ENCODE results near the gene EIF2A.
"Not testable (repeated sequence)": the region's sequence is repeated elsewhere in the genome, so short reads cannot be mapped to it uniquely, and the experiment has no call there.

Gene EIF2A

DNA sequence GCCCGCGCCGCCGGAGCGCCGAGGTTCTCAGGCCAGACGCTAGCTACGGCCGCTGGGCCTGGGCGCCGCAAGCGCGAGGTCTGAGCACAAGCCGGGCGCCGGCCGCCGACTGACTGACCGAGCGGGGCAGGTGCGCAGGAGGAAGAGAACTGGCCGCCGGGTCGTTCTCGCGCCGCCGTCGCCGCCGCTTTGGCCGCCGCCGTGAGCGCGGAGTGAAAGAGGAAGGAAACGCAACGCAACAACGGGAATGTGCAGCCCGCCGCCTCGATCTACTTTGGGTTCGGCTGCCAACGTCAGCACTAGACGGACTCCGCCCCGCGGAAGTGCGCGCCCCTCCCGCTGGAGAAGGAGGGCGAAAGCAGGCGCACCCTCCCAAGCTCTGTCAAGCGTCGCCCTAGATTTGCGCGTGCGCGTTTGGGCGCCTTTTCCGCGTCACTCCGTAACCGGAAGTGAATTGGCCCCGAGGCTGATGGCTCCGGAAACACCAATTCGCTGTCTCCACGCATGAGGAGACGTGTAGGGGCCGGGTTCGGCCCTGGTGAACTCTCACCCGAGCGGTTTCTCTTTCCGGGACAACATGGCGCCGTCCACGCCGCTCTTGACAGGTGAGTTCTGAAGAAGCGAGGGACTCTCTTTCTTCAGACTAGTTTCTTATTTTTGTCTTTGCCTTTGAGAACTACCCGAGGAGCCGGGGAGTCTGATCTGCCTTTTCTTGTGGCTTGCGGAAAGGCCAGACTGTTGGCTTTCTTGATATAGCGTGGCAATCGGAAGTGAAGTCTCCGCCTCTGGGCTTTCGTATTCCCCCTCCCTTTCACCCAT lies at the start of gene EIF2A, which contains the start of gene SERP1:
Gene EIF2A (plus strand): TSS at position 562 of the 819 bp plus-strand sequence. CDS start 16 bp downstream, at position 578.
Gene SERP1 (minus strand): TSS at position 271 of the 819 bp plus-strand sequence. CDS start 361 bp downstream, outside the sequence.
- H3K27ac Mint-ChIP-seq: peak within 1 kb of the TSS; percentile 99
- H3K36me3 Mint-ChIP-seq: peaks cover 9% of the 10 kb centered on the region
- DNase-seq (ENCODE audit: low spot score in 2 of 2) (peak; percentile 97 to 99), ATAC-seq (ENCODE audit: low read depth) (peak; percentile 86)
- no peaks in the 10 kb centered on the region for H3K9me3 Mint-ChIP-seq
- H3K4me3 Mint-ChIP-seq: peak within 1 kb of the TSS; percentile 96
- H3K4me1 Mint-ChIP-seq: peaks cover 19% of the 10 kb centered on the region
- no peaks in the 10 kb centered on the region for H3K27me3 Mint-ChIP-seq

DNA sequence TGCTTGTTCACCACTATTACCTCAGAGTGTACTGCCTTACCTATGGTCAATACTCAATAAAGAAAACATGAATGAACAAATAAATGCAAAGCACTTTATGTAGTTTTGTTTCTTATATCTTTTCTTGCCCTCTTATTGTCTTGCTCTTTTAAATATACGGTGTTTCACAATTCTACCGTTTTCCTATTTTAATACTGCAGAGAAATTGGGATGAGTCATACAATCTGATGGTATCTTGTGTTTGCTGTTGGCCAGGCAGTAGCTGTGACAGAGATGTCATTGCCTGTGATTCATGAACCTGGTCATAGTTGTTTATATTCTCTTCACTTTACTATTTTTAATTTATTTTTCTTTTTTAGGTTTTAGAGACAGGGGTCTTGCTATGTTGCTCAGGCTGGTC lies 48.6 kb upstream of the EIF2A start:
- H3K27ac Mint-ChIP-seq: no peak overlapping the region
- H3K4me3 Mint-ChIP-seq: no peak overlapping the region
- peaks cover 7% of the 10 kb centered on the region for H3K36me3 Mint-ChIP-seq
- ATAC-seq (ENCODE audit: low read depth) (no peak), DNase-seq (ENCODE audit: low spot score in 2 of 2) (no peak)
- peaks cover 9% of the 10 kb centered on the region for H3K9me3 Mint-ChIP-seq
- peaks cover 4% of the 10 kb centered on the region for H3K27me3 Mint-ChIP-seq
- H3K4me1 Mint-ChIP-seq: no peaks in the 10 kb centered on the region

DNA sequence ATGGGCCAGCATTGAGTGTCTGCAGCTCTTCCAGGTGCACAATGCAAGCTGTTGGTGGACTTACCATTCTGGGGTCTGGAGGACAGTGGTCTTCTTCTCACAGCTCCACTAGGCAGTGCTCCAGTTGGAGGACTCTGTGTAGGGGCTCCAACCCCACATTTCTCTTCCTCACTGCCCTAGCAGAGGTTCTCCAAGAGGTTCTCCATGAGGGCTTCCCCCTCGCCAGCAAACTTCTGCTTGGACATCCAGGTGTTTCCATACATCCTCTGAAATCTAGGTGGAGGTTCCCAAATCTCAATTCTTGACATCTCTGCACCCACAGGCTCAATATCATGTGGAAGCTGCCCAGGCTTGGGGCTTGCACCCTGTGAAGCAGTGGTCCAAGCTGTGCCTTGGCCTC lies 45.6 kb upstream of the EIF2A start:
- ATAC-seq (ENCODE audit: low read depth); DNase-seq (ENCODE audit: low spot score in 2 of 2); H3K4me1 Mint-ChIP-seq; H3K36me3 Mint-ChIP-seq; H3K27ac Mint-ChIP-seq; H3K9me3 Mint-ChIP-seq; H3K4me3 Mint-ChIP-seq: not testable (repeated sequence)
- peaks cover 14% of the 10 kb centered on the region for H3K27me3 Mint-ChIP-seq

DNA sequence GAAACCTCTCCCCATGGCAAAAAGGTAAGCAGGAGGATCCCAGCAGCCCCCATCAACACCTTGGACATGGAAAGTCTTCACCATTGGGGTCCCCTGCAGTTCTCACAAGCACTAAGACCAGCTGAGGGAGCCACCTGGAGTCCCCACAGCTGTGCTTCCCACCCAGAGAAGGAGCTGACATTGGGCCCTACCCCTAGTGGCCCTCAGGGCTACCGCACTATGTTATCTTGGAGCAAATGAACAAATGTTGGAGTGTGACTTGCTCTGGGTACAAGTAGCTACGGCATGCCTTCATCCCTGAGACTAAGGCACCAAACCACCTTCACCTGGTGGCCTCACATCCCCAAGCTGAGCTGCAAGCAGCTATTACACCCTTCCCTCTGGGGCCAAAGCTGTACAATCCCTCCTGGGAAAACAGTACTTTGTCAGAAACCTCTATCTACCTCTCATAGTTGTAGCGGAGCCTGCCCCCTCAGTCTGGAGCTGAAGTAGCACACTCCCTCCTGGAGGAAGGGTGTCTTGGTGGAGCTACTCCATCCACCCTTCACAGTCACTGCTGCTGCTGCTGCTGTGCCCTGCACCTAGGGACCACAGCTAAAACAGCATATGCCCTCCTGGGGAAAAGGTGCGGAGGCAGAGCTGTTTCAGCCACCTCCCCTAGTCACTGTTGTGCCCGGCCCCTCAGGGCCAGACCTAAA lies 43.0 kb upstream of the EIF2A start:
- no peak overlapping the region for H3K4me3 Mint-ChIP-seq
- ATAC-seq (ENCODE audit: low read depth) (no peak), DNase-seq (ENCODE audit: low spot score in 2 of 2) (no peak)
- peaks cover 23% of the 10 kb centered on the region for H3K27me3 Mint-ChIP-seq
- peaks cover 16% of the 10 kb centered on the region for H3K9me3 Mint-ChIP-seq
- H3K27ac Mint-ChIP-seq: no peak overlapping the region
- H3K36me3 Mint-ChIP-seq: peaks cover 11% of the 10 kb centered on the region
- H3K4me1 Mint-ChIP-seq: no peaks in the 10 kb centered on the region

DNA sequence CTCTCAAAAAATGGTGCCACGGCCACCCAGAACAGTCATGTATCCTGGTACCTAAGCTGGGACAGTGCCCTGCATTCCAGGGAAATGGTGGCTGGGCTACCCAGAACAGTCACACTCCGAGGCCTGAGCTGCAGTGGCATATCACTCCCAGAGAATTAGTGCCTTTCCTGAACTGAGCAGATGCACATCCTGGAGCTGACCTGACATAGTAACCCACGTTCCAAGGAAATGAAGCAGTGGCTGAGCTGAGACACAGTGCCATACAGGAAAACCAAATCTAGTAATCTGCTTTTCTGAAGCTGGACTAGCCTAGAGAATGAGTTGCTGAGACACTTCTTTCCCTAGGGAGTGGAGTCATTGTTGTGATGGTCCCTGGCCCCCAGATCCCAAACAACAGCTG lies 42.1 kb upstream of the EIF2A start:
- Mint-ChIP-seq H3K27me3 (peaks cover 23% of the 10 kb centered on the region), H3K4me1 (no peaks in the 10 kb centered on the region), H3K9me3 (peaks cover 16% of the 10 kb centered on the region)

DNA sequence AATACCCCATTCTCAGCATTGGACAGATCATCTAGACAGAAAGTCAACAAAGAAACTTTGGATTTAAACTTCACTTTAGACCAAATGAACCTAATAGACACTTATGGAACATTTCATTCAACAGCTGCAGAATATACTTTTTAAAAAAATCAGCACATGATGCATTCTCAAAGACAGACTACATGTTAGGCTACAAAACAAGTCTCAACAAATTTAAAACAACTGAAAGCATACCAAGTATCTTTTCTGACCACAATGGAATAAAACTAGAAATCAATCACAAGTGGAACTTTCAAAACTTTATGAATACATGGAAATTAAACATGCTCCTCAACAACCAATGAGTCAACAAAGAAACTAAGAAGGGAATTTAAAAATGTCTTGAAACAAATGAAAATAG lies 38.2 kb upstream of the EIF2A start:
- Mint-ChIP-seq H3K4me1 (no peaks in the 10 kb centered on the region), H3K9me3 (peaks cover 7% of the 10 kb centered on the region), H3K27me3 (peaks cover 22% of the 10 kb centered on the region), H3K4me3 (no peak overlapping the region), H3K27ac (no peak overlapping the region), H3K36me3 (peaks cover 4% of the 10 kb centered on the region)
- no peak for ATAC-seq (ENCODE audit: low read depth)
- no peak for DNase-seq (ENCODE audit: low spot score in 2 of 2)

More for the DNA sequence above, 42.1 kb upstream of the EIF2A start:
- H3K36me3 Mint-ChIP-seq: peaks cover 11% of the 10 kb centered on the region
- no peak overlapping the region for H3K27ac Mint-ChIP-seq
- no peak for DNase-seq (ENCODE audit: low spot score in 2 of 2)
- no peak overlapping the region for H3K4me3 Mint-ChIP-seq
- no peak for ATAC-seq (ENCODE audit: low read depth)

DNA sequence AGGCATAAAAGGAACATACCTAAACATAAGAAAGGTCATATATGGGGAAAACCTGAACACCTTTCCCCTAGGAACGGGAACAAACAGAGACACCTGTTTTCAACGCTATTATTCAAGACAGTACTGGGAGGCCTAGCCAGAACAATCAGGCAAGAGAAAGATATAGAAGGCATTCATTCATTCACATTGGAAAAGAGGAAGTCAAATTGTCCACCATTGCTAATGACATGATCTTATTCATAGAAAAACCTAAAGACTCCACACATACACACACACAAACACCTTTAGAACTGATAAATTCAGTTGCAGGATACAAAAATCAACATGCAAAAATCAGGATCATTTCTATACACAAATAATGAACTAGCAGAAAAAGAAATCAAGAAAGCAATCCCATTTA lies 36.8 kb upstream of the EIF2A start:
- H3K36me3 Mint-ChIP-seq: peaks cover 4% of the 10 kb centered on the region
- no peak for DNase-seq (ENCODE audit: low spot score in 2 of 2)
- ATAC-seq (ENCODE audit: low read depth): no peak
- H3K4me3 Mint-ChIP-seq: no peak overlapping the region
- peaks cover 7% of the 10 kb centered on the region for H3K9me3 Mint-ChIP-seq
- H3K27ac Mint-ChIP-seq: no peak overlapping the region
- peaks cover 16% of the 10 kb centered on the region for H3K27me3 Mint-ChIP-seq
- H3K4me1 Mint-ChIP-seq: no peaks in the 10 kb centered on the region

DNA sequence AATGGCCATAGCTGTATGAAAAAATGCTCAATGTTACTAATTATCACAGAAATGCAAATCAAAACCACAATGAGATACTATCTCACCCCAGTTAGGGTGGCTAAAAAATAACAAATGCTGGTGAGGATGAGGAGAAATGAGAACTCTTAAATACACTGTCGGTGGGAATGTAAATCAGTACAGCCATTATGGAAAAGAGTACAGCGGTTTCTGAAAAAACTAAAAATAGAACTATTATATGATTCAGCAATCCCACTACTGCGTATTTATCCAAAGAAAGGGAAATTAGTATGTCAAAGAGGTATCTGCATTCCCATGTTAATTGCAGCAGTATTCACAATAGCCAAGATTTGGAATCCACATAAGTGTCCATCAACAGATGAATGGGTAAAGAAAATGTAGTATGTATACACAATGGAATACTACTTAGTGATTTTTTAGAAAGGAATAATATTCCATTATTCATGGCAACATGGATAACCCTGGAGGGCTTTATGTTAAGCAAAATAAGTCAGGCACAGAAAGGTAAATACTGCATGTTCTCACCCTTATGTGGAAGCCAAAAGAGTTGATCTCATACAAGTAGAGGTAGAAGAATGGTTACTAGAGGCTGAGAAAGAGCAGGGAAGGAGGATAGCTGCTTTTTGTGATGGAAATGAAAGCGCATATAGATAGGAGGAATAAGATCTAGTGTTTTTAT lies 35.3 kb upstream of the EIF2A start:
- H3K4me3 Mint-ChIP-seq: no peak overlapping the region
- H3K27ac Mint-ChIP-seq: no peak overlapping the region
- H3K36me3 Mint-ChIP-seq: peaks cover 4% of the 10 kb centered on the region
- peaks cover 7% of the 10 kb centered on the region for H3K9me3 Mint-ChIP-seq
- no peak for DNase-seq (ENCODE audit: low spot score in 2 of 2)
- ATAC-seq (ENCODE audit: low read depth): no peak
- peaks cover 16% of the 10 kb centered on the region for H3K27me3 Mint-ChIP-seq
- no peaks in the 10 kb centered on the region for H3K4me1 Mint-ChIP-seq

DNA sequence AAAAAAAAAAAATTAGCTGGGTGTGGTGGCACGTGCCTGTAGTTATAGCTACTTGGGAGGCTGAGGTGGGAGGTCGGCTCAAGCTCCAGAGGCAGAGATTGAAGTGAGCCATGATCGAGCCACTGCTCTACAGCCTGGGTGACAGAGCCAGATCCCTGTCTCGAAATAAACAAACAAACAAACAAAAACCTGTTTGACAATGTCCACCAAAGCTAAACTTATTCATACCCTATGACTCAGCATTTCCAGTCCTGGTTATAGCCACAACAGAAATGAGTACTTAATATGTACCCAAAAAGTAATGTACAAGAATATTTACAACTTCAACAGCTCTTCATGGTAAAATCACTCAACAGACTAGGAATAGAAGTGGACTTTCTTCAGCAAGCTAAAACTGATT lies 31.4 kb upstream of the EIF2A start:
- ATAC-seq (ENCODE audit: low read depth) (no peak), DNase-seq (ENCODE audit: low spot score in 2 of 2) (no peak)
- no peak overlapping the region for H3K27ac Mint-ChIP-seq
- H3K27me3 Mint-ChIP-seq: peaks cover 5% of the 10 kb centered on the region
- peaks cover 2% of the 10 kb centered on the region for H3K36me3 Mint-ChIP-seq
- no peaks in the 10 kb centered on the region for H3K4me1 Mint-ChIP-seq
- H3K4me3 Mint-ChIP-seq: no peak overlapping the region
- peaks cover 3% of the 10 kb centered on the region for H3K9me3 Mint-ChIP-seq

DNA sequence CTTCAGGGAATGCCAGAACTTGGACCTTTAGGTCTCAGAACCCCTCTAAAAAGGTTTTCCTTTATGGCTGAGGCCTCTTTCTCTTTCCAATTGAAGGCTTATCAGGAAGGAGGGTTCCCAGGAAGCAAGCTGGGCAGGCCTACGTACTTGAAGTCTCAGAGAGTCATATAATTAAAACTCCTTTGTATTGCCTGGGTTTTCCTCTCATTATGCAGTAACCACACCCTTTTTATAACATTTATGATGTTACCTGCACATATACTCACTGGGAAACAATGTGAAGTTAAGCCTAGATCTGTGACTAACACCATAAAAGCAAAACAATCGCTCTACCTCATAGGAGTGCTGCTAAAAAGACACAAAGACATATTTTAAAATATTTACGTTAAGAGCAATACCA lies 27.6 kb upstream of the EIF2A start:
- Mint-ChIP-seq H3K4me1 (no peaks in the 10 kb centered on the region), H3K4me3 (no peak overlapping the region), H3K36me3 (peaks cover 2% of the 10 kb centered on the region), H3K9me3 (peaks cover 3% of the 10 kb centered on the region), H3K27me3 (peaks cover 3% of the 10 kb centered on the region), H3K27ac (no peak overlapping the region)
- ATAC-seq (ENCODE audit: low read depth) (no peak), DNase-seq (ENCODE audit: low spot score in 2 of 2) (no peak)

DNA sequence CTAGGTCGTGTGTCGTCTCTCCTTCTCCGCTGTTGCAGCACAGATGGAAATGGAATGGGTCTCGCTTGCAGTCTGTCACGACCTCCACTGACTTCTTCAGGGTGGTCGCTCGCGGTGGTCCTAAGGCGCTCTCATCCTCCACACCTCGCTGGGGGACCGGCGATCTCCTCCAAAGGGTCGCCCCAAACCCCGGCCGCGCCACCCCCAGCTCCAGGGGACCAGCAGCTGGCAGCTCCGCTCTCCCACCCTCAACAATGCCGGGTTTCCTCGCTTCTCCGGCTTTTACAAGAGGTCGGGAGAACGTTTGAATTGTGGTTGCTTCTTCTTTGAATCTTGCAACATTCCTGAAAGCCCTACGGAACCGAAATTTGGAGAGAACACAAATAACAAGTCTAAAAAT lies 26.2 kb upstream of the EIF2A start:
- peaks cover 3% of the 10 kb centered on the region for H3K27me3 Mint-ChIP-seq
- no peak overlapping the region for H3K27ac Mint-ChIP-seq
- DNase-seq (ENCODE audit: low spot score in 2 of 2) (no peak), ATAC-seq (ENCODE audit: low read depth) (no peak)
- no peaks in the 10 kb centered on the region for H3K4me1 Mint-ChIP-seq
- H3K36me3 Mint-ChIP-seq: peaks cover 2% of the 10 kb centered on the region
- peaks cover 3% of the 10 kb centered on the region for H3K9me3 Mint-ChIP-seq
- H3K4me3 Mint-ChIP-seq: no peak overlapping the region

DNA sequence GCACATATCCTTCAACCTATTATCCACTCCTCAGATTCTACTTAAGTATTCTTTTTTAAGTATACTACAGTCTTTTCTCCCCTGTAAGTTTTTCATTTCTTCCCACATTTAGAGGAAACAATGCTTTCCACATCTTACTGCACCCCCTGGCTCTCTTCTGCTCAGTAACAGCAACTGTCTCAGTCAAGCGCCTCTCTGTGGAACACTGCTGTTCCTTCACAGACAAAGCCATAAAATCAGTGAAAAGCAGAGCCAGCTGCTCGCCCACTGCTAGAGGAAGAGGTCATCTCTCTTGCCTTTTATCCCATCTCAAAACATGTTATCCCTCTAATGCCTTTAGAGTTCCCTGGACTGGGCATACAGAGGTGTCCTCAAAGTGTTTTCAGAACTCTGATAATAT lies 25.1 kb upstream of the EIF2A start:
- H3K4me1 Mint-ChIP-seq: no peaks in the 10 kb centered on the region
- no peak overlapping the region for H3K27ac Mint-ChIP-seq
- DNase-seq (ENCODE audit: low spot score in 2 of 2) (no peak), ATAC-seq (ENCODE audit: low read depth) (no peak)
- no peak overlapping the region for H3K4me3 Mint-ChIP-seq
- peaks cover 3% of the 10 kb centered on the region for H3K9me3 Mint-ChIP-seq
- H3K27me3 Mint-ChIP-seq: peaks cover 3% of the 10 kb centered on the region
- peaks cover 2% of the 10 kb centered on the region for H3K36me3 Mint-ChIP-seq

DNA sequence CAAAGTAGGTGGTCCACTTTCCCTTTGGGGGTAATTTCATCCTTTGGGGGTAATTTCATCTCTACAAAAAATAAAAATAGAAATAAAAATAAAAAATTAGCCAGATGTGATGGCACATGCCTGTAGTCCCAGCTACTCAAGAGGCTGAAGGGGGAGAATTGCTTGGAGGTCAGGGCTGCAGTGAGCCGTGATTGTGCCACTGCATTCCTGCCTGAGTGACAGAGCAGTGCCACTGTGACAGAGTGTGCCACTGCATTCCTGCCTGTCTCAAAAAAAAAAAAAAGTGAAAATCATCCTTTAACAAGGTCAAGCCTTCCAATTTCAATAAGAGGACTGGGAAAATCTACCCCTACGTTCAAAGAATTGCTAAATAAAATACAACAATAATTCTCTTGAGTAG lies 23.0 kb upstream of the EIF2A start:
- H3K27me3 Mint-ChIP-seq: peaks cover 3% of the 10 kb centered on the region
- no peak for ATAC-seq (ENCODE audit: low read depth)
- no peaks in the 10 kb centered on the region for H3K4me1 Mint-ChIP-seq
- no peak for DNase-seq (ENCODE audit: low spot score in 2 of 2)
- no peaks in the 10 kb centered on the region for H3K36me3 Mint-ChIP-seq
- no peak overlapping the region for H3K27ac Mint-ChIP-seq
- no peak overlapping the region for H3K4me3 Mint-ChIP-seq
- no peaks in the 10 kb centered on the region for H3K9me3 Mint-ChIP-seq

Data from memory B cell (primary cell).